ENCODE measurements around the gene NLN.

DNA sequence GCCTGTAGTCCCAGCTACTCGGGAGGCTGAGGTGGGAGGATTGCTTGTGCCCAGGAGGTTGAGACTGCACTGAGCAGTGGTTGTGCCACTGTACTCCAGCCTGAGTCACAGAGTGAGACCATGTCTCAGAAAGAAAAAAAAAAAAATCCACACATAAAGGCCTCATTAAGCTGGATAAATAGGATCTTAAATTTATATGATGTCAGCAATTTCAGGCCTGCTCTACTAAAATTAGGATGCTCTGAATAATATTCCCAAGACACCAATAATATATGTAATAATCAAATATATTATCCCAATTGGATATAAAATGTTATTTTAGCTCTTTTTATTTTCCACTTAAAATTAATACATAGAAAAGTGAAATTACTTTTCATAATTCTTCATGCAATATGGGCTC lies 43.6 kb downstream of the NLN start:
- TF ChIP-seq, protein P1, sequence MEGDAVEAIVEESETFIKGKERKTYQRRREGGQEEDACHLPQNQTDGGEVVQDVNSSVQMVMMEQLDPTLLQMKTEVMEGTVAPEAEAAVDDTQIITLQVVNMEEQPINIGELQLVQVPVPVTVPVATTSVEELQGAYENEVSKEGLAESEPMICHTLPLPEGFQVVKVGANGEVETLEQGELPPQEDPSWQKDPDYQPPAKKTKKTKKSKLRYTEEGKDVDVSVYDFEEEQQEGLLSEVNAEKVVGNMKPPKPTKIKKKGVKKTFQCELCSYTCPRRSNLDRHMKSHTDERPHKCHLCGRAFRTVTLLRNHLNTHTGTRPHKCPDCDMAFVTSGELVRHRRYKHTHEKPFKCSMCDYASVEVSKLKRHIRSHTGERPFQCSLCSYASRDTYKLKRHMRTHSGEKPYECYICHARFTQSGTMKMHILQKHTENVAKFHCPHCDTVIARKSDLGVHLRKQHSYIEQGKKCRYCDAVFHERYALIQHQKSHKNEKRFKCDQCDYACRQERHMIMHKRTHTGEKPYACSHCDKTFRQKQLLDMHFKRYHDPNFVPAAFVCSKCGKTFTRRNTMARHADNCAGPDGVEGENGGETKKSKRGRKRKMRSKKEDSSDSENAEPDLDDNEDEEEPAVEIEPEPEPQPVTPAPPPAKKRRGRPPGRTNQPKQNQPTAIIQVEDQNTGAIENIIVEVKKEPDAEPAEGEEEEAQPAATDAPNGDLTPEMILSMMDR (IDR thresholded peaks at IDR 0.05; ENCODE audit: low read depth, low read length, missing input control), result no peak
- TF ChIP-seq, protein P2, sequence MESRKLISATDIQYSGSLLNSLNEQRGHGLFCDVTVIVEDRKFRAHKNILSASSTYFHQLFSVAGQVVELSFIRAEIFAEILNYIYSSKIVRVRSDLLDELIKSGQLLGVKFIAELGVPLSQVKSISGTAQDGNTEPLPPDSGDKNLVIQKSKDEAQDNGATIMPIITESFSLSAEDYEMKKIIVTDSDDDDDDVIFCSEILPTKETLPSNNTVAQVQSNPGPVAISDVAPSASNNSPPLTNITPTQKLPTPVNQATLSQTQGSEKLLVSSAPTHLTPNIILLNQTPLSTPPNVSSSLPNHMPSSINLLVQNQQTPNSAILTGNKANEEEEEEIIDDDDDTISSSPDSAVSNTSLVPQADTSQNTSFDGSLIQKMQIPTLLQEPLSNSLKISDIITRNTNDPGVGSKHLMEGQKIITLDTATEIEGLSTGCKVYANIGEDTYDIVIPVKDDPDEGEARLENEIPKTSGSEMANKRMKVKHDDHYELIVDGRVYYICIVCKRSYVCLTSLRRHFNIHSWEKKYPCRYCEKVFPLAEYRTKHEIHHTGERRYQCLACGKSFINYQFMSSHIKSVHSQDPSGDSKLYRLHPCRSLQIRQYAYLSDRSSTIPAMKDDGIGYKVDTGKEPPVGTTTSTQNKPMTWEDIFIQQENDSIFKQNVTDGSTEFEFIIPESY (IDR thresholded peaks at IDR 0.05), result no peak
- TF ChIP-seq RAD21 (IDR thresholded peaks at IDR 0.05), result no peak
- no peak for TF ChIP-seq RXRA (IDR thresholded peaks at IDR 0.05)
- TF ChIP-seq HNF4A (conservative IDR thresholded peaks at IDR 0.05), result no peak
- TF ChIP-seq, protein P3, sequence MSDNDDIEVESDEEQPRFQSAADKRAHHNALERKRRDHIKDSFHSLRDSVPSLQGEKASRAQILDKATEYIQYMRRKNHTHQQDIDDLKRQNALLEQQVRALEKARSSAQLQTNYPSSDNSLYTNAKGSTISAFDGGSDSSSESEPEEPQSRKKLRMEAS (IDR thresholded peaks at IDR 0.05), result no peak
- no peak for TF ChIP-seq EGR1 (IDR thresholded peaks at IDR 0.05; ENCODE audit: low read depth in 2 of 2)
- TF ChIP-seq JUND (IDR thresholded peaks at IDR 0.05), result no peak
- TF ChIP-seq REST (IDR thresholded peaks at IDR 0.05), result no peak

All from liver (tissue), 3 donors.